Astrocyte (in vitro differentiated cells and primary cell): ENCODE results near the gene WASHC3. TPM values are rescaled to one million over a fixed set of nuclear protein-coding genes. Genes with fewer than 3 reads are reported as not detected.

Experiments used
- DNase-seq: peaks from one replicate; pipeline ENCODE4 v3.0.0-alpha.2; 2010; ENCODE audit warnings: low read depth
- FAIRE-seq: peaks from 2 replicates; lab custom pipeline; 2011; peaks lifted over from hg19 to GRCh38; lab: Jason Lieb, UNC
- H2AFZ ChIP-seq: 2 replicates; pipeline ENCODE4 v1.6.0; 2012; ENCODE audit warnings: low read depth, low read length, inconsistent platforms
- H3K27ac ChIP-seq: 2 replicates; pipeline ENCODE4 v1.5.1; 2011; ENCODE audit warnings: low read depth, low read length, inconsistent platforms
- H3K27me3 ChIP-seq: 2 replicates; pipeline ENCODE4 v1.6.0; 2011; ENCODE audit warnings: low read length, inconsistent platforms; ENCODE audit not compliant: insufficient read depth
- H3K36me3 ChIP-seq: 2 replicates; pipeline ENCODE4 v1.5.1; 2011; ENCODE audit warnings: low read length, inconsistent platforms; ENCODE audit not compliant: insufficient read depth
- H3K4me1 ChIP-seq: 2 replicates; pipeline ENCODE4 v1.5.1; 2011; ENCODE audit warnings: low read length, inconsistent platforms; ENCODE audit not compliant: insufficient read depth
- H3K4me2 ChIP-seq: 2 replicates; pipeline ENCODE4 v1.6.0; 2012; ENCODE audit warnings: low read length, inconsistent platforms
- H3K4me3 ChIP-seq: 2 replicates; pipeline ENCODE4 v1.5.1; 2011; ENCODE audit warnings: low read depth, mild to moderate bottlenecking, low read length, inconsistent platforms; ENCODE audit not compliant: insufficient read depth
- H3K79me2 ChIP-seq: 2 replicates; pipeline ENCODE4 v1.6.0; 2012; ENCODE audit warnings: mild to moderate bottlenecking, low read length, inconsistent platforms; ENCODE audit not compliant: insufficient read depth
- H3K9ac ChIP-seq: 2 replicates; pipeline ENCODE4 v1.6.0; 2012; ENCODE audit warnings: mild to moderate bottlenecking, low read length, inconsistent platforms
- H3K9me3 ChIP-seq: 2 replicates; pipeline ENCODE4 v1.5.1; 2012; ENCODE audit warnings: low read depth, mild to moderate bottlenecking, low read length, inconsistent platforms; ENCODE audit not compliant: insufficient read depth
- H4K20me1 ChIP-seq: 2 replicates; pipeline ENCODE4 v1.6.0; 2012; ENCODE audit warnings: low read length, inconsistent platforms; ENCODE audit not compliant: insufficient read depth
- H3K27ac Mint-ChIP-seq: one replicate; pipeline ENCODE4 v1.8.0; 2021; ENCODE audit warnings: mild to moderate bottlenecking, mixed read lengths; ENCODE audit not compliant: unreplicated experiment
- H3K27me3 Mint-ChIP-seq: one replicate; pipeline ENCODE4 v1.8.0; 2021; ENCODE audit warnings: low read depth, mixed read lengths; ENCODE audit not compliant: unreplicated experiment
- H3K36me3 Mint-ChIP-seq: one replicate; pipeline ENCODE4 v1.8.0; 2021; ENCODE audit warnings: low read depth, mixed read lengths; ENCODE audit not compliant: unreplicated experiment
- H3K4me1 Mint-ChIP-seq: one replicate; pipeline ENCODE4 v1.8.0; 2021; ENCODE audit warnings: low read depth, mixed read lengths; ENCODE audit not compliant: unreplicated experiment
- H3K4me3 Mint-ChIP-seq: one replicate; pipeline ENCODE4 v1.8.0; 2021; ENCODE audit warnings: mild to moderate bottlenecking, moderate library complexity, mixed read lengths; ENCODE audit not compliant: unreplicated experiment
- H3K9me3 Mint-ChIP-seq: one replicate; pipeline ENCODE4 v1.8.0; 2021; ENCODE audit warnings: mild to moderate bottlenecking, mixed read lengths; ENCODE audit not compliant: unreplicated experiment
- EZH2 ChIP-seq: IDR thresholded peaks from 2 replicates; pipeline ENCODE4 v1.6.1; 2012; ENCODE audit warnings: mild to moderate bottlenecking, low read length, inconsistent platforms; ENCODE audit not compliant: insufficient read depth
- total RNA-seq: library from RNA; stranded (reverse); gene quantifications from 2 replicates; pipeline ENCODE4 v1.2.1, GENCODE V29; 2021
- TF ChIP-seq, protein P1 (sequence below): IDR thresholded peaks from 2 replicates; pipeline ENCODE4 v1.5.1; 2011; ENCODE audit warnings: low read depth, mild to moderate bottlenecking, inconsistent platforms, low read length, moderate library complexity; ENCODE audit not compliant: insufficient read depth

WASHC3 gene
- total RNA-seq, 1 donor from 2014 or later = 22.6 TPM

DNA sequence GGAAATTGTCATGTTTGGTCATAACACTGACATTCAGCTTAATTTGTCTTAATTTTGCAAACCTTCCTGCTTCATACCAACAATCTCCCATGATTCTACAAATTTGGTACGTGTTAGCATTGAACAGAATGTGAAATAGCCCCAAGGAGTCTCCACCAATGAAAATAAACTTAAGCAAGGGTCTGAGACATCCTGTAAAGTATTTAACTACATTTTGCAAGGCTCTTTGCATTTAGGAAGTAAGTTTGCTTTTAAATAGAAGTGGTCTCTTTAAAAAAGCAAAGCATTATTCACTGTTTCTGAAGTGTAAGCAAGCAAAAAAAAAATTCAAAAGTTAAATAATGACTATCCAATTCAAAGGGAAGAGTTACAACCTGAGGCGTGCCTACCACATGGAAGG, 79.9 kb downstream of the WASHC3 start:
- Mint-ChIP-seq H3K4me1 (no peaks in the 10 kb centered on the region), H3K4me3 (no peak overlapping the region), H3K27me3 (no peaks in the 10 kb centered on the region), H3K9me3 (no peaks in the 10 kb centered on the region), H3K36me3 (no peaks in the 10 kb centered on the region), H3K27ac (no peak overlapping the region)
- Histone ChIP-seq H2AFZ (no peak overlapping the region), H3K79me2 (no peaks in the 10 kb centered on the region), H3K4me2 (no peak overlapping the region), H3K27me3 (no peaks in the 10 kb centered on the region), H4K20me1 (no peaks in the 10 kb centered on the region), H3K36me3 (no peaks in the 10 kb centered on the region), H3K27ac (no peak overlapping the region), H3K9ac (no peak overlapping the region), H3K4me3 (no peak overlapping the region), H3K9me3 (no peaks in the 10 kb centered on the region), H3K4me1 (no peaks in the 10 kb centered on the region)
- FAIRE-seq (no peak), DNase-seq (no peak)
- TF ChIP-seq, protein P1, sequence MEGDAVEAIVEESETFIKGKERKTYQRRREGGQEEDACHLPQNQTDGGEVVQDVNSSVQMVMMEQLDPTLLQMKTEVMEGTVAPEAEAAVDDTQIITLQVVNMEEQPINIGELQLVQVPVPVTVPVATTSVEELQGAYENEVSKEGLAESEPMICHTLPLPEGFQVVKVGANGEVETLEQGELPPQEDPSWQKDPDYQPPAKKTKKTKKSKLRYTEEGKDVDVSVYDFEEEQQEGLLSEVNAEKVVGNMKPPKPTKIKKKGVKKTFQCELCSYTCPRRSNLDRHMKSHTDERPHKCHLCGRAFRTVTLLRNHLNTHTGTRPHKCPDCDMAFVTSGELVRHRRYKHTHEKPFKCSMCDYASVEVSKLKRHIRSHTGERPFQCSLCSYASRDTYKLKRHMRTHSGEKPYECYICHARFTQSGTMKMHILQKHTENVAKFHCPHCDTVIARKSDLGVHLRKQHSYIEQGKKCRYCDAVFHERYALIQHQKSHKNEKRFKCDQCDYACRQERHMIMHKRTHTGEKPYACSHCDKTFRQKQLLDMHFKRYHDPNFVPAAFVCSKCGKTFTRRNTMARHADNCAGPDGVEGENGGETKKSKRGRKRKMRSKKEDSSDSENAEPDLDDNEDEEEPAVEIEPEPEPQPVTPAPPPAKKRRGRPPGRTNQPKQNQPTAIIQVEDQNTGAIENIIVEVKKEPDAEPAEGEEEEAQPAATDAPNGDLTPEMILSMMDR = no peak

DNA sequence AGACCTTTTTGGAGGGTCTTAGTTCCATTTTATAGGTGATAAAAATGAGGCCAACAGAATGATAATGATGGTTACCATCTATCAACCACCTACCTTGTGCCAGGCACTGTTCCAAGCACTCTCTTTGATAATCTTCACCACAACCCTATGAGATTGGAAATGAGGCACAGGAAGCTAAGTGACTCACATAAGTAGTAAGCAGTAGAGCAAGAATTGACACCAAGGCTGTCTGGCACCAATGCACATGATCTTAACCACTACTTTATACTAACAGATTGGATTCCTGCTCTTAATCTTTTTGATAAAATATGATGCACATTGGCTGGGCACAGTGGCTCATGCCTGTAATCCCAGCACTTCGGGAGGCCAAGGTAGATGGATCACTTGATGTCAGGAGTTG, 93.0 kb downstream of the WASHC3 start:
- no peaks in the 10 kb centered on the region for H3K9me3 ChIP-seq
- no peaks in the 10 kb centered on the region for H3K36me3 Mint-ChIP-seq
- no peaks in the 10 kb centered on the region for H3K4me1 Mint-ChIP-seq
- no peak overlapping the region for H3K4me2 ChIP-seq
- no peak overlapping the region for H3K27ac Mint-ChIP-seq
- no peaks in the 10 kb centered on the region for H3K27me3 ChIP-seq
- H2AFZ ChIP-seq = no peak overlapping the region
- no peaks in the 10 kb centered on the region for H3K4me1 ChIP-seq
- H4K20me1 ChIP-seq = no peaks in the 10 kb centered on the region
- no peaks in the 10 kb centered on the region for H3K9me3 Mint-ChIP-seq
- no peak overlapping the region for H3K27ac ChIP-seq
- no peak overlapping the region for H3K4me3 Mint-ChIP-seq
- H3K4me3 ChIP-seq = no peak overlapping the region
- H3K36me3 ChIP-seq = no peaks in the 10 kb centered on the region
- TF ChIP-seq, protein P1 = no peak
- TF ChIP-seq EZH2 = no peak
- H3K27me3 Mint-ChIP-seq = no peaks in the 10 kb centered on the region
- H3K9ac ChIP-seq = no peak overlapping the region
- FAIRE-seq (no peak), DNase-seq (peak; percentile 36)
- no peaks in the 10 kb centered on the region for H3K79me2 ChIP-seq

DNA sequence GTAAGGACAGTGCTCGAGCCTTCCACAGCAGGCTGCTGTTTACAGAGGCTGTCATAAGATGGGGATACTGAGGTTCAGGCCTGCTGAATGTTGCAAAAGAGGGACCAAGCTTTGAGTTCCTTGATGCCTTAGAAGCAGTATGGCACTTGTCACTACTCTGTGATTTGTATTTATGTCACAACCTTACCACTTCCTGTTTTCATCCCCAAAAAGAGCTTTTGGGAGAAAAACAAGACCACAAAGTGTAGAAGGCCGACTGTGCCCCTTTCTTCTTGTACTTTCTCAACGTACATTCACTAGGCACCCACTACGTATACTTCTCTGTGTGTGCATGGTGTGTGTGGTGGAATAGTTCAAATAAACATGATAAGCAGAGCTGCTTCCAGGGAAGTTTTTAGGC, 94.3 kb downstream of the WASHC3 start:
- Histone ChIP-seq H3K36me3 (no peaks in the 10 kb centered on the region), H3K4me3 (no peak overlapping the region), H3K79me2 (no peaks in the 10 kb centered on the region), H3K9ac (no peak overlapping the region), H2AFZ (no peak overlapping the region), H4K20me1 (no peaks in the 10 kb centered on the region), H3K27ac (no peak overlapping the region), H3K4me2 (no peak overlapping the region), H3K4me1 (no peaks in the 10 kb centered on the region), H3K27me3 (no peaks in the 10 kb centered on the region), H3K9me3 (no peaks in the 10 kb centered on the region)
- Mint-ChIP-seq H3K27ac (no peak overlapping the region), H3K27me3 (peaks cover 2% of the 10 kb centered on the region), H3K4me3 (no peak overlapping the region), H3K4me1 (no peaks in the 10 kb centered on the region), H3K36me3 (no peaks in the 10 kb centered on the region), H3K9me3 (no peaks in the 10 kb centered on the region)
- no peak for TF ChIP-seq EZH2
- DNase-seq = no peak
- no peak for FAIRE-seq
